Measurements from ENCODE around the gene MEDAG. TPM values are rescaled to one million over a fixed set of nuclear protein-coding genes. Genes with fewer than 3 reads are reported as not detected.

Gene MEDAG
- total RNA-seq, 4 donors from 2014 or later = 4.9 to 21.5 (median 8.7) TPM

GRCh38 chr13:30880856-30881155 is 25.3 kb upstream of the MEDAG start:
- Histone ChIP-seq H3K36me3 (no peaks in the 10 kb centered on the region), H3K27ac (peak overlapping the region in 3 of 4 donors; percentile 38 to 57 (median 50)), H3K27me3 (no peaks in the 10 kb centered on the region), H3K4me3 (no peak overlapping the region), H3K9me3 (no peaks in the 10 kb centered on the region), H3K4me1 (no peaks in the 10 kb centered on the region)
- no peak for DNase-seq
- TF ChIP-seq CTCF (IDR thresholded peaks at IDR 0.05) = no peak
- TF ChIP-seq POLR2A (IDR thresholded peaks at IDR 0.05) = no peak

GRCh38 chr13:30881191-30881651 is 24.9 kb upstream of the MEDAG start:
- H3K36me3 ChIP-seq = no peaks in the 10 kb centered on the region
- H3K27ac ChIP-seq = peak overlapping the region in 3 of 4 donors; percentile 38 to 57 (median 50)
- TF ChIP-seq POLR2A (IDR thresholded peaks at IDR 0.05) (no peak), CTCF (IDR thresholded peaks at IDR 0.05) (no peak)
- no peaks in the 10 kb centered on the region for H3K27me3 ChIP-seq
- no peak overlapping the region for H3K4me3 ChIP-seq
- H3K4me1 ChIP-seq = no peaks in the 10 kb centered on the region
- DNase-seq = no peak
- no peaks in the 10 kb centered on the region for H3K9me3 ChIP-seq

- Histone ChIP-seq H3K36me3 (no peaks in the 10 kb centered on the region), H3K4me3 (no peak overlapping the region), H3K27ac (no peak overlapping the region), H3K27me3 (no peaks in the 10 kb centered on the region), H3K4me1 (no peaks in the 10 kb centered on the region), H3K9me3 (no peaks in the 10 kb centered on the region)
- no peak for TF ChIP-seq CTCF (IDR thresholded peaks at IDR 0.05)
- TF ChIP-seq POLR2A (IDR thresholded peaks at IDR 0.05) = no peak
- DNase-seq = no peak
Observed at GRCh38 chr13:30882026-30882850, 23.8 kb upstream of the MEDAG start.

- no peak for DNase-seq
- Histone ChIP-seq H3K4me1 (no peaks in the 10 kb centered on the region), H3K9me3 (no peaks in the 10 kb centered on the region), H3K4me3 (no peak overlapping the region), H3K36me3 (no peaks in the 10 kb centered on the region), H3K27me3 (no peaks in the 10 kb centered on the region), H3K27ac (no peak overlapping the region)
- no peak for TF ChIP-seq CTCF (IDR thresholded peaks at IDR 0.05)
- TF ChIP-seq POLR2A (IDR thresholded peaks at IDR 0.05) = no peak
Observed at GRCh38 chr13:30882996-30883766, 22.9 kb upstream of the MEDAG start.

- DNase-seq = no peak
- Histone ChIP-seq H3K9me3 (no peaks in the 10 kb centered on the region), H3K4me1 (no peaks in the 10 kb centered on the region), H3K36me3 (no peaks in the 10 kb centered on the region), H3K27me3 (no peaks in the 10 kb centered on the region), H3K4me3 (no peak overlapping the region), H3K27ac (no peak overlapping the region)
- TF ChIP-seq POLR2A (IDR thresholded peaks at IDR 0.05) (no peak), CTCF (IDR thresholded peaks at IDR 0.05) (no peak)
Observed at GRCh38 chr13:30884543-30884942, 21.5 kb upstream of the MEDAG start.

Measured in Peyer's patch (tissue), 4 donors.